Stimulated activated CD8-positive, alpha-beta memory T cell treated with anti-CD3 and anti-CD28 coated beads, Interleukin-7, amount 100 ng/mL, for 1 hour (primary cell): Measurements from ENCODE around the gene TIMM23B.
"Not testable (repeated sequence)": the region's sequence is repeated elsewhere in the genome, so short reads cannot be mapped to it uniquely, and the experiment has no call there.

Experiments used
- DNase-seq, 2 donors: peaks; one replicate each; pipeline ENCODE4 v3.0.0-alpha.2; 2020; ENCODE audit warnings: low read depth in 2 of 2

The TIMM23B gene

GRCh38 chr10:49977756-49978155 is 35.9 kb downstream of the TIMM23B start:
- not testable (repeated sequence) for DNase-seq

DNA sequence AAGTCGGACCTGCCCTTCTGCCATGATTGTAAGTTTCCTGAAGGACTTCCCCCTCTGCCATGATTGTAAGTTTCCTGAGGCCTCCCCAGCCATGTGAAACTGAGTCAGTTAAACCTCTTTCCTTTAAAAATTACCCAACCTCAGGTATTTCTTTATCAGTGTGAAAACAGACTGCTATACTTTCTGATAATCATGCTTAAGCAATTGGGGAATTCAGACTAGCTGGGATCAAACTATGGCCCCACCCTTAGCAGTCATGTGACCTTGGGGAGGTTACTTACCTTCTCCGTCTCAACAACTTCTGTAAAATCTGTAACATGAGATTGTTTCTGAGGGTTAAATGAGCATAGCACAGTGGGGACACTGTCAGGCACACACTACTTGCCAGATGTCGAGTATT is 45.4 kb downstream of the TIMM23B start:
- DNase-seq, result not testable (repeated sequence)

DNA sequence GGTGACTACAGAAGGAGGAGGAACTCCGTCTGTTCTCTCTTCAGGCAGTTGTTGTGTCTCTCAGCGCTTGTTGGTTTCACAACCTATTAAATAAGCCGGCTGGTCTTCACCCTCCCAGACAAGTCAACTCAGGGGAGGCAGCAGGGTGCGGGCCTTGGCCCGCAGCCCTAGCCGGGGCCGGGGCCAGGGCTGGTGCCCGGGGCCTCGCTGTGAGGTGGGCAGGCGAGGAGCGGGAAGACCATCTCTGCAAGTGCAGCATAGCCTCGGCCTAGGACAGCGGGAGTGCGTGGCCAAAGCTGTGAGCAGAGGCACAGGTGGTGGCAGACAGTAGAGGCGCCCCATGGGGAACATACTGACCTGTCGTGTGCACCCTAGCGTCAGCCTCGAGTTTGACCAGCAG is 46.5 kb downstream of the TIMM23B start, which contains the start of gene AGAP6:
Gene AGAP6, plus strand, starts transcription at position 31 of the 400 bp plus-strand sequence. Its CDS starts 310 bp downstream, at position 341.
- DNase-seq, result not testable (repeated sequence)

DNA sequence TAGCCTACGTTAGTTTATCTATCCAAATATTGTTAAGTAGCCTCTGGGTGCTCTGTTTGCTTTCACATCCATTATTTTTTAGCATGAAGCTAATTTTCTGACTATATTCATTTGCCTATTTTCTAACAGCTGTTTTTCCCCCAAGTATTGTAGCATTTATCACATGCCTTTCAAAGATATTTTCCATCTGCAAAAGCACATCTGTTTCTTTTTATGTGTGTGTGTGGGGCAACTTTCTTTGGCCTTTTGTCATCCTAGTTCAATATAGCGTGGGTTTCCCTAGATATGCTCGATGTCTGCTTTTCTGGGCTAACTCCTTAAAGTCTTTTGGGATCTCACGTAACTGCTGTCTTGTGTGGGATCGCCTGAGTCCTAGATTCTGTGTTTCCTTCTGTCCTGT is 53.5 kb downstream of the TIMM23B start:
- not testable (repeated sequence) for DNase-seq

DNA sequence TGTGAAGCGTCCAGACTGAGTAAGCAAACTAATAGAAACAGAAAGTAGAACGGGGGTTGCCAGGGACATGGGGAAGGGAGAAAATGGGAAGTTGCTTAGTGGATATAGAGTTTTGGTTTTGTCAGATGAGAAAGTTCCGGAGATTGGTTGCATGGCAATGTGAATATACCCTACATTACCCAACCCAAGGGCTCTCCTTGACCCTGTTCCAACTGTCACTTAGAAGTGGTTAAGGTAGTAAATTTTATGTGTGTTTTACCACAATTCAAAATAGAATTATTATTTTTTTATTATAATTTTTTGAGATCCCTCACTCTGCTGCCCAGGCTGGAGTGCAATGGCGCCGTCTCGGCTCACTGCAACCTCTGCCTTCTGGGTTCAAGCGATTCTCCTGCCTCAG is 72.2 kb downstream of the TIMM23B start:
- DNase-seq, result not testable (repeated sequence)

GRCh38 chr10:50015596-50016220 is 73.9 kb downstream of the TIMM23B start:
- not testable (repeated sequence) for DNase-seq

GRCh38 chr10:50016926-50017325 is 75.1 kb downstream of the TIMM23B start:
- DNase-seq, result not testable (repeated sequence)

DNA sequence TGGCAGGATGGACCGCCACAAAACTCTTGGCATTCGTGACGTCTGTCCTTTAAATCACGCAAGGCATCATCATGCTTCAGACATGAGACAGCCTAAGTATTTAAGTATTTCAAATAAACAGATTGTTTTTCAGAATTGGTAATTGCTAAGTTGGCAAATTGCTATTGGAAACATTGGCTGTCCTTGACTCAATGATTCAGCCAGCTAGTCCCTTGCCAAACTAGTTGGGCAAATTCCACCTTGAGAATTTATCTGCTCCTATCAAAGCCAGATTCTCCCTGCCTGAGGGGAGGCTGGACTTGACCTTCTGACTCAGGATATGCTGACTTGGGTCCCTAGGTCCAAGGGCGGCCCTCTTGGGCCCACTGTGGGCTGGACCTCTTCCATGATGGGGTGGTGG is 75.8 kb downstream of the TIMM23B start:
- not testable (repeated sequence) for DNase-seq

DNA sequence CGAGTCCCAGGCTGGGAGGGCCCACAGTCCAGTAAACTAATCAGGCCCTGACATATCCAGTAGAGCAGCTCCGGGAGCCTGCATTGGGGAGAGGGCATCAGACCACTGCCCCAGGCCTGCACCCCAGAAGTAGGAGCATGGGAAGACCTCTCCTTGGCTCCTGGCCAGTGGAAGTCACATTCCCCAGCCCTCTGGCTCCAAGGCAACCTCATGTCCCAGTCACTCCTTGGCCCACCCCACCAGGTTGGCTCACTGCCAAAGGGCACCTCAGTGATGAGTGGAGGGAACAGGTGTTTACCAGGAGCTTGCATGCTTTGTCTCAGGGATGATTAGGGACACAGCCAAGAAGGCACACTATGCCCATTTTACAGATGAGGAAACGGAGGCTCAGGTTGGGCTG is 77.4 kb downstream of the TIMM23B start:
- DNase-seq, result not testable (repeated sequence)

DNA sequence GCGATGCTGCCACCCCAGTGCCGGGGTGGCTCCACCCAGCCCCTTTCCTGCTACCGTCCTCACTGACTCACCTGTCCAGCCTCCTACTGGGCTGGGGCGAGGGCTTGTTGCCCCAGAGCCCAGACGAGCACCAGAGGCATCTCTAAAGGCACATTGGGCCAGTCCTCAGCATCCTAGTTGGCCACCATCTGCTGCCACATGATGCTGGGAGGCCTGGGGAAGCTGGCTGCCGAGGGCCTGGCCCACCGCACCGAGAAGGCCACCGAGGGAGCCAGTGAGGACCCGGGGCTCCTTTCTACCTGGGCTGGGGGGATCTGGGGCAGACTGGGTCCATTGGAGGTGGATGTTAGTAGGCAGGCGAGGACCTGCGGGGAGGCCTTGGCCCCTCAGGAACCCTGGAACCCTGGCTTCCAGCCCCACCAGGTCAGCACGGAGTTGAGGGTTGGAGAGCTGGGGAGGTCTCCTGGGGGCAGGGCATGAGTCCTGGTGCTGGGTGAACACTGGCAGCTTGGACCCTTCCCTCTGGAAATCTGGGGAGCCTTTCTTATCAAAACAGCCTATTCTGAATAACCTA is 78.7 kb downstream of the TIMM23B start:
- DNase-seq, result not testable (repeated sequence)

DNA sequence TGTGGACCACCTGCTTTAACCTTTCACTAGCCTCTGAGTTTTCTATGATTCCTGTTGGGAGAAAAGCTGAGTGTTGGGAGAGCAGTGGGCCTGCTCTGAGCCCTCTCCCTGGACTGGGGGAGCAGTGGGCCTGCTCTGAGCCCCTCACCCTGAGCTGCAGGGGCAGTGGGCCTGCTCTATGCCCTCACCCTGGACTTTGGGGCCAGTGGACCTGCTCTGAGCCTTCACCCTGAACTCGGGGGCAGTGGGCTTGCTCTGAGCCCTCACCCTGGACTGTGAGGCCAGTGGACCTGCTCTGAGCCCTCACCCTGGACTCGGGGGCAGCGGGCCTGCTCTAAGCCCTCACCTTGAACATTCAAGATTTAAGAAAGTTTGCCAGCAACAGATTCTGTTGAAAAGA is 79.8 kb downstream of the TIMM23B start:
- DNase-seq, result no peak
